Measurements from ENCODE around the gene VPREB3.

VPREB3 gene

GRCh38 chr22:23754220-23754919 is at the start of gene VPREB3:
Gene VPREB3 (minus strand): TSS chr22:23754425. CDS start chr22:23754363, 62 bp downstream.
- peaks cover 10% of the 10 kb centered on the region for H3K4me1 ChIP-seq (ENCODE audit: insufficient read depth, low read length)
- H3K27me3 ChIP-seq (ENCODE audit: control insufficient read depth in 1 of 2, insufficient read depth in 2 of 2, low read length in 2 of 2) = no peaks in the 10 kb centered on the region
- no peak within 1 kb of the TSS for H3K4me3 ChIP-seq (ENCODE audit: low read depth in 1 of 2, low read length in 2 of 2)
- H3K36me3 ChIP-seq (ENCODE audit: insufficient read depth, low read length) = no peaks in the 10 kb centered on the region
- H3K27ac ChIP-seq (ENCODE audit: low read depth, low read length) = no peak within 1 kb of the TSS
- H3K9ac ChIP-seq (ENCODE audit: low read length) = no peak within 1 kb of the TSS
- no peaks in the 10 kb centered on the region for H3K9me3 ChIP-seq (ENCODE audit: low read length)

- no peaks in the 10 kb centered on the region for H3K9me3 ChIP-seq (ENCODE audit: low read length)
- H3K27ac ChIP-seq (ENCODE audit: low read depth, low read length) = no peak overlapping the region
- H3K4me3 ChIP-seq (ENCODE audit: low read depth in 1 of 2, low read length in 2 of 2) = no peak overlapping the region
- peaks cover 68% of the 10 kb centered on the region for H3K36me3 ChIP-seq (ENCODE audit: insufficient read depth, low read length)
- no peak overlapping the region for H3K9ac ChIP-seq (ENCODE audit: low read length)
- no peaks in the 10 kb centered on the region for H3K4me1 ChIP-seq (ENCODE audit: insufficient read depth, low read length)
- H3K27me3 ChIP-seq (ENCODE audit: control insufficient read depth in 1 of 2, insufficient read depth in 2 of 2, low read length in 2 of 2) = no peaks in the 10 kb centered on the region
These were observed 49.0 kb upstream of the VPREB3 start for GRCh38 chr22:23803001-23803819.

GRCh38 chr22:23801886-23802377 is 47.7 kb upstream of the VPREB3 start:
- no peak overlapping the region for H3K4me3 ChIP-seq (ENCODE audit: low read depth in 1 of 2, low read length in 2 of 2)
- H3K9ac ChIP-seq (ENCODE audit: low read length) = no peak overlapping the region
- H3K27me3 ChIP-seq (ENCODE audit: control insufficient read depth in 1 of 2, insufficient read depth in 2 of 2, low read length in 2 of 2) = no peaks in the 10 kb centered on the region
- H3K4me1 ChIP-seq (ENCODE audit: insufficient read depth, low read length) = no peaks in the 10 kb centered on the region
- H3K27ac ChIP-seq (ENCODE audit: low read depth, low read length) = no peak overlapping the region
- H3K9me3 ChIP-seq (ENCODE audit: low read length) = no peaks in the 10 kb centered on the region
- peaks cover 65% of the 10 kb centered on the region for H3K36me3 ChIP-seq (ENCODE audit: insufficient read depth, low read length)

GRCh38 chr22:23801238-23801821 is 47.1 kb upstream of the VPREB3 start:
- Histone ChIP-seq H3K4me3 (ENCODE audit: low read depth in 1 of 2, low read length in 2 of 2) (no peak overlapping the region), H3K27me3 (ENCODE audit: control insufficient read depth in 1 of 2, insufficient read depth in 2 of 2, low read length in 2 of 2) (no peaks in the 10 kb centered on the region), H3K4me1 (ENCODE audit: insufficient read depth, low read length) (no peaks in the 10 kb centered on the region), H3K36me3 (ENCODE audit: insufficient read depth, low read length) (peaks cover 63% of the 10 kb centered on the region), H3K9ac (ENCODE audit: low read length) (no peak overlapping the region), H3K27ac (ENCODE audit: low read depth, low read length) (no peak overlapping the region), H3K9me3 (ENCODE audit: low read length) (no peaks in the 10 kb centered on the region)

- Histone ChIP-seq H3K27ac (ENCODE audit: low read depth, low read length) (no peak overlapping the region), H3K4me3 (ENCODE audit: low read depth in 1 of 2, low read length in 2 of 2) (no peak overlapping the region), H3K9me3 (ENCODE audit: low read length) (no peaks in the 10 kb centered on the region), H3K9ac (ENCODE audit: low read length) (no peak overlapping the region), H3K36me3 (ENCODE audit: insufficient read depth, low read length) (peaks cover 63% of the 10 kb centered on the region), H3K27me3 (ENCODE audit: control insufficient read depth in 1 of 2, insufficient read depth in 2 of 2, low read length in 2 of 2) (no peaks in the 10 kb centered on the region), H3K4me1 (ENCODE audit: insufficient read depth, low read length) (no peaks in the 10 kb centered on the region)
These were observed 46.3 kb upstream of the VPREB3 start for GRCh38 chr22:23800297-23801237.

GRCh38 chr22:23796461-23796860 is 42.2 kb upstream of the VPREB3 start:
- Histone ChIP-seq H3K9me3 (ENCODE audit: low read length) (no peaks in the 10 kb centered on the region), H3K4me1 (ENCODE audit: insufficient read depth, low read length) (peaks cover 8% of the 10 kb centered on the region), H3K4me3 (ENCODE audit: low read depth in 1 of 2, low read length in 2 of 2) (no peak overlapping the region), H3K9ac (ENCODE audit: low read length) (no peak overlapping the region), H3K27me3 (ENCODE audit: control insufficient read depth in 1 of 2, insufficient read depth in 2 of 2, low read length in 2 of 2) (no peaks in the 10 kb centered on the region), H3K36me3 (ENCODE audit: insufficient read depth, low read length) (peaks cover 49% of the 10 kb centered on the region), H3K27ac (ENCODE audit: low read depth, low read length) (no peak overlapping the region)

GRCh38 chr22:23793326-23793725 is 39.1 kb upstream of the VPREB3 start:
- H3K27me3 ChIP-seq (ENCODE audit: control insufficient read depth in 1 of 2, insufficient read depth in 2 of 2, low read length in 2 of 2) = no peaks in the 10 kb centered on the region
- H3K9me3 ChIP-seq (ENCODE audit: low read length) = no peaks in the 10 kb centered on the region
- H3K36me3 ChIP-seq (ENCODE audit: insufficient read depth, low read length) = peaks cover 34% of the 10 kb centered on the region
- peaks cover 34% of the 10 kb centered on the region for H3K4me1 ChIP-seq (ENCODE audit: insufficient read depth, low read length)
- H3K4me3 ChIP-seq (ENCODE audit: low read depth in 1 of 2, low read length in 2 of 2) = no peak overlapping the region
- H3K27ac ChIP-seq (ENCODE audit: low read depth, low read length) = no peak overlapping the region
- no peak overlapping the region for H3K9ac ChIP-seq (ENCODE audit: low read length)

- Histone ChIP-seq H3K9me3 (ENCODE audit: low read length) (no peaks in the 10 kb centered on the region), H3K36me3 (ENCODE audit: insufficient read depth, low read length) (peaks cover 34% of the 10 kb centered on the region), H3K27me3 (ENCODE audit: control insufficient read depth in 1 of 2, insufficient read depth in 2 of 2, low read length in 2 of 2) (no peaks in the 10 kb centered on the region), H3K9ac (ENCODE audit: low read length) (no peak overlapping the region), H3K27ac (ENCODE audit: low read depth, low read length) (no peak overlapping the region), H3K4me1 (ENCODE audit: insufficient read depth, low read length) (peaks cover 43% of the 10 kb centered on the region), H3K4me3 (ENCODE audit: low read depth in 1 of 2, low read length in 2 of 2) (no peak overlapping the region)
These were observed 37.8 kb upstream of the VPREB3 start for GRCh38 chr22:23791738-23792645.

- Histone ChIP-seq H3K27me3 (ENCODE audit: control insufficient read depth in 1 of 2, insufficient read depth in 2 of 2, low read length in 2 of 2) (no peaks in the 10 kb centered on the region), H3K27ac (ENCODE audit: low read depth, low read length) (peak overlapping the region; percentile 47), H3K9me3 (ENCODE audit: low read length) (no peaks in the 10 kb centered on the region), H3K4me1 (ENCODE audit: insufficient read depth, low read length) (peaks cover 48% of the 10 kb centered on the region), H3K36me3 (ENCODE audit: insufficient read depth, low read length) (peaks cover 30% of the 10 kb centered on the region), H3K9ac (ENCODE audit: low read length) (no peak overlapping the region), H3K4me3 (ENCODE audit: low read depth in 1 of 2, low read length in 2 of 2) (no peak overlapping the region)
These were observed 36.9 kb upstream of the VPREB3 start for GRCh38 chr22:23790819-23791737.
